Measurements from ENCODE around the gene CAST. TPM values are rescaled to one million over a fixed set of nuclear protein-coding genes. Genes with fewer than 3 reads are reported as not detected.
"Not testable (repeated sequence)": the region's sequence is repeated elsewhere in the genome, so short reads cannot be mapped to it uniquely, and the experiment has no call there.

CAST gene
- total RNA-seq (100 to 1,000 TPM; 196 to 207 TPM), polyA plus RNA-seq (10 to 100 TPM; 24.0 to 98.8 TPM)

- CTCF ChIA-PET (ENCODE audit: partially characterized antibody): interaction anchor here (0.5 to 2.6 kb wide), 9 partner anchors 10 to 91 kb away, joined by 3 to 9 read pairs (median 3); no protein-coding TSS in a partner anchor
- intact Hi-C loops (cut with micrococcal nuclease): loop anchor here (1.0 to 10.0 kb wide), 8 partner anchors 41 to 1107 kb away; partner anchors contain the start of genes ARSK, ELL2, ERAP1 and RFESD
Measured at GRCh38 chr5:96661855-96662724, at the start of gene CAST. CAST (plus strand) TSS chr5:96662376; CDS start chr5:96662423, 47 bp downstream.

GRCh38 chr5:96614110-96614691 lies 48.0 kb upstream of the CAST start:
- intact Hi-C loops (cut with micrococcal nuclease): loop anchor here (1.0 kb wide), 6 partner anchors 47 to 549 kb away; no protein-coding TSS in a partner anchor
- ChIA-PET POLR2A (ENCODE audit: partially characterized antibody) (interaction anchor here (0.8 to 1.8 kb wide), 3 partner anchors 41 to 110 kb away, joined by 3 to 16 read pairs (median 4); partner anchors contain the start of gene CAST), CTCF (ENCODE audit: partially characterized antibody) (interaction anchor here (0.7 to 5.8 kb wide), 52 partner anchors 8 to 833 kb away, joined by 3 to 74 read pairs (median 6); partner anchors contain the start of genes LIX1 and RIOK2)
- Mint-ChIP-seq H3K9me3 (peaks cover 0 to 3% (median under 1%) of the 10 kb centered on the region in 8 donors), H3K4me1 (peaks cover 2 to 5% (median 4%) of the 10 kb centered on the region in 4 donors), H3K27me3 (peaks cover 5 to 9% of the 10 kb centered on the region in 2 donors), H3K4me3 (no peak overlapping the region), H3K36me3 (no peaks in the 10 kb centered on the region), H3K27ac (peak overlapping the region in 1 of 7 donors; percentile 54)
- H3K27ac ChIP-seq (ENCODE audit: low read depth, low read length): no peak overlapping the region
- peak; percentile 43 to 53 (median 50) for DNase-seq
- no peaks in the 10 kb centered on the region for H3K36me3 ChIP-seq (ENCODE audit: insufficient read depth, low read length)
- peaks cover 4% of the 10 kb centered on the region for H3K4me1 ChIP-seq (ENCODE audit: insufficient read depth, low read length)
- H3K4me3 ChIP-seq (ENCODE audit: low read length in 2 of 2): no peak overlapping the region
- H3K27me3 ChIP-seq (ENCODE audit: insufficient read depth, low read length): peaks cover 4% of the 10 kb centered on the region
- no peaks in the 10 kb centered on the region for H3K9me3 ChIP-seq (ENCODE audit: control insufficient read depth in 1 of 2, low read length in 2 of 2)

More at GRCh38 chr5:96661855-96662724, at the start of gene CAST:
- H3K4me3 ChIP-seq (ENCODE audit: low read length in 2 of 2): peak within 1 kb of the TSS; percentile 88 to 89
- Mint-ChIP-seq H3K9me3 (peaks cover 0 to 4% (median 0%) of the 10 kb centered on the region in 8 donors), H3K4me1 (peaks cover 35 to 67% (median 53%) of the 10 kb centered on the region in 4 donors), H3K36me3 (peaks cover 0 to 18% of the 10 kb centered on the region in 2 donors), H3K27ac (peak within 1 kb of the TSS; percentile 96 to 99 (median 98)), H3K4me3 (peak within 1 kb of the TSS; percentile 96 to 98 (median 98)), H3K27me3 (no peaks in the 10 kb centered on the region)
- no peaks in the 10 kb centered on the region for H3K27me3 ChIP-seq (ENCODE audit: insufficient read depth, low read length)
- H3K4me1 ChIP-seq (ENCODE audit: insufficient read depth, low read length): peaks cover 51% of the 10 kb centered on the region
- peak within 1 kb of the TSS; percentile 93 for H3K27ac ChIP-seq (ENCODE audit: low read depth, low read length)
- POLR2A ChIA-PET (ENCODE audit: partially characterized antibody): interaction anchor here (0.7 to 3.9 kb wide), 34 partner anchors 8 to 1107 kb away, joined by 3 to 50 read pairs (median 6); partner anchors contain the start of genes ARSK, ELL2, ERAP1 and GLRX
- no peaks in the 10 kb centered on the region for H3K9me3 ChIP-seq (ENCODE audit: control insufficient read depth in 1 of 2, low read length in 2 of 2)
- H3K36me3 ChIP-seq (ENCODE audit: insufficient read depth, low read length): no peaks in the 10 kb centered on the region
- peak; percentile 76 to 89 (median 81) for DNase-seq

- H3K4me3 Mint-ChIP-seq: no peak overlapping the region
- POLR2A ChIA-PET (ENCODE audit: partially characterized antibody): interaction anchor here (1.8 kb wide), 1 partner anchor 46 kb away, joined by 16 read pairs; the partner anchor contains the start of gene CAST
- H3K36me3 Mint-ChIP-seq: no peaks in the 10 kb centered on the region
- Histone ChIP-seq H3K36me3 (ENCODE audit: insufficient read depth, low read length) (no peaks in the 10 kb centered on the region), H3K27me3 (ENCODE audit: insufficient read depth, low read length) (peaks cover 4% of the 10 kb centered on the region), H3K4me1 (ENCODE audit: insufficient read depth, low read length) (peaks cover 4% of the 10 kb centered on the region), H3K9me3 (ENCODE audit: control insufficient read depth in 1 of 2, low read length in 2 of 2) (no peaks in the 10 kb centered on the region), H3K4me3 (ENCODE audit: low read length in 2 of 2) (no peak overlapping the region), H3K27ac (ENCODE audit: low read depth, low read length) (no peak overlapping the region)
- DNase-seq: no peak
- intact Hi-C loops (cut with micrococcal nuclease): no loop called here
- peaks cover 5 to 6% of the 10 kb centered on the region in 2 donors for H3K27me3 Mint-ChIP-seq
- H3K9me3 Mint-ChIP-seq: peaks cover 0 to under 1% (median 0%) of the 10 kb centered on the region in 8 donors
- CTCF ChIA-PET (ENCODE audit: partially characterized antibody): interaction anchor here (0.7 to 5.8 kb wide), 33 partner anchors 11 to 834 kb away, joined by 3 to 74 read pairs (median 7); partner anchors contain the start of gene LIX1
- H3K27ac Mint-ChIP-seq: peak overlapping the region in 1 of 7 donors; percentile 13
- peaks cover 2 to 5% (median 4%) of the 10 kb centered on the region in 4 donors for H3K4me1 Mint-ChIP-seq
Measured at GRCh38 chr5:96615223-96615622, 47.0 kb upstream of the CAST start.

- H3K36me3 Mint-ChIP-seq: no peaks in the 10 kb centered on the region
- Histone ChIP-seq H3K27me3 (ENCODE audit: insufficient read depth, low read length) (peaks cover 4% of the 10 kb centered on the region), H3K36me3 (ENCODE audit: insufficient read depth, low read length) (no peaks in the 10 kb centered on the region), H3K9me3 (ENCODE audit: control insufficient read depth in 1 of 2, low read length in 2 of 2) (no peaks in the 10 kb centered on the region), H3K4me1 (ENCODE audit: insufficient read depth, low read length) (peaks cover 4% of the 10 kb centered on the region), H3K4me3 (ENCODE audit: low read length in 2 of 2) (no peak overlapping the region), H3K27ac (ENCODE audit: low read depth, low read length) (no peak overlapping the region)
- DNase-seq: no peak
- intact Hi-C loops (cut with micrococcal nuclease): no loop called here
- peaks cover 2 to 5% (median 4%) of the 10 kb centered on the region in 4 donors for H3K4me1 Mint-ChIP-seq
- ChIA-PET CTCF (ENCODE audit: partially characterized antibody) (interaction anchor here (0.7 to 5.8 kb wide), 6 partner anchors 12 to 271 kb away, joined by 3 to 51 read pairs (median 3); no protein-coding TSS in a partner anchor), POLR2A (ENCODE audit: partially characterized antibody) (interaction anchor here (0.7 kb wide), 1 partner anchor 45 kb away, joined by 3 read pairs; the partner anchor contains the start of gene CAST)
- no peaks in the 10 kb centered on the region for H3K9me3 Mint-ChIP-seq
- peaks cover 2 to 6% of the 10 kb centered on the region in 2 donors for H3K27me3 Mint-ChIP-seq
- H3K27ac Mint-ChIP-seq: peak overlapping the region in 1 of 7 donors; percentile 33
- no peak overlapping the region for H3K4me3 Mint-ChIP-seq
Measured at GRCh38 chr5:96616801-96617200, 45.4 kb upstream of the CAST start.

GRCh38 chr5:96618311-96619016 lies 43.7 kb upstream of the CAST start:
- H3K27me3 Mint-ChIP-seq; H3K4me1 Mint-ChIP-seq; intact Hi-C loops (cut with micrococcal nuclease); H3K27ac ChIP-seq (ENCODE audit: low read depth, low read length); H3K27ac Mint-ChIP-seq; H3K9me3 ChIP-seq (ENCODE audit: control insufficient read depth in 1 of 2, low read length in 2 of 2); H3K36me3 ChIP-seq (ENCODE audit: insufficient read depth, low read length); DNase-seq; H3K27me3 ChIP-seq (ENCODE audit: insufficient read depth, low read length); H3K36me3 Mint-ChIP-seq; H3K9me3 Mint-ChIP-seq; H3K4me1 ChIP-seq (ENCODE audit: insufficient read depth, low read length); H3K4me3 Mint-ChIP-seq; H3K4me3 ChIP-seq (ENCODE audit: low read length in 2 of 2): not testable (repeated sequence)
- ChIA-PET POLR2A (ENCODE audit: partially characterized antibody) (interaction anchor here (1.1 to 1.2 kb wide), 2 partner anchors 44 to 99 kb away, joined by 4 to 5 read pairs; partner anchors contain the start of gene CAST), CTCF (ENCODE audit: partially characterized antibody) (interaction anchor here (1.0 to 4.0 kb wide), 12 partner anchors 9 to 545 kb away, joined by 3 to 13 read pairs (median 3); no protein-coding TSS in a partner anchor)

GRCh38 chr5:96619946-96620345 lies 42.2 kb upstream of the CAST start:
- ChIA-PET POLR2A (ENCODE audit: partially characterized antibody) (interaction anchor here (0.5 kb wide), 1 partner anchor 71 kb away, joined by 3 read pairs; no protein-coding TSS in a partner anchor), CTCF (ENCODE audit: partially characterized antibody) (interaction anchor here (0.8 to 4.0 kb wide), 5 partner anchors 9 to 68 kb away, joined by 3 to 13 read pairs (median 4); no protein-coding TSS in a partner anchor)
- Histone ChIP-seq H3K4me1 (ENCODE audit: insufficient read depth, low read length) (no peaks in the 10 kb centered on the region), H3K27me3 (ENCODE audit: insufficient read depth, low read length) (no peaks in the 10 kb centered on the region), H3K4me3 (ENCODE audit: low read length in 2 of 2) (no peak overlapping the region), H3K9me3 (ENCODE audit: control insufficient read depth in 1 of 2, low read length in 2 of 2) (no peaks in the 10 kb centered on the region), H3K36me3 (ENCODE audit: insufficient read depth, low read length) (no peaks in the 10 kb centered on the region), H3K27ac (ENCODE audit: low read depth, low read length) (no peak overlapping the region)
- peaks cover 0 to 2% (median 0%) of the 10 kb centered on the region in 4 donors for H3K4me1 Mint-ChIP-seq
- no peak overlapping the region for H3K27ac Mint-ChIP-seq
- intact Hi-C loops (cut with micrococcal nuclease): no loop called here
- H3K27me3 Mint-ChIP-seq: peaks cover 0 to 1% of the 10 kb centered on the region in 2 donors
- H3K36me3 Mint-ChIP-seq: no peaks in the 10 kb centered on the region
- DNase-seq: no peak
- H3K9me3 Mint-ChIP-seq: no peaks in the 10 kb centered on the region
- H3K4me3 Mint-ChIP-seq: no peak overlapping the region
